K562 (cell line): Measurements from ENCODE around the gene TLCD1. TPM values are rescaled to one million over a fixed set of nuclear protein-coding genes. Genes with fewer than 3 reads are reported as not detected.

Source experiments
- EP300 ChIP-seq: IDR thresholded peaks from 2 replicates; pipeline ENCODE4 v1.6.1; 2012; ENCODE audit warnings: low read length, improper control_type of control experiment
- LCOR ChIP-seq: sonication (generic); formaldehyde crosslinking; IDR thresholded peaks from 2 replicates; pipeline ENCODE4 v1.8.0; 2022; ENCODE audit warnings: mild to moderate bottlenecking, missing genetic modification reagents
- PKNOX1 ChIP-seq: fragments of 450-650 bp; IDR thresholded peaks from 2 replicates; pipeline ENCODE4 v1.6.1; 2016
- THRAP3 ChIP-seq: fragments of 450-650 bp; IDR thresholded peaks from 2 replicates; pipeline ENCODE4 v1.6.1; 2016; ENCODE audit warnings: mild to moderate bottlenecking, inconsistent platforms, borderline replicate concordance
- VEZF1 ChIP-seq: fragments of 200-800 bp; sonication (Bioruptor generic); IDR thresholded peaks from 2 replicates; pipeline ENCODE4 v1.6.1; 2017; ENCODE audit warnings: missing genetic modification characterization, missing compliant biosample characterization
- ZNF165 ChIP-seq: fragments of 250-450 bp; sonication (Bioruptor Pico); IDR thresholded peaks from 2 replicates; pipeline ENCODE4 v1.4.0; 2020; ENCODE audit warnings: borderline replicate concordance
- ZNF175 ChIP-seq: fragments of 200-800 bp; sonication (Bioruptor generic); IDR thresholded peaks from 2 replicates; pipeline ENCODE4 v1.6.1; 2016; ENCODE audit warnings: low read depth, mild to moderate bottlenecking, missing genetic modification characterization, missing compliant biosample characterization
- polyA plus RNA-seq, 8 experiments: library from polyadenylated mRNA; depleted of rRNA in 4 of 8; stranded (reverse) in 5 of 8; unstranded in 3 of 8; fragments of >200 nt; fragmentation: Nextera tagmentation in 2 of 8; fragmentation: Illumina TruSeq in 1 of 8; extraction: Ambion mirVana in 2 of 8; extraction: Trizol in 1 of 8; gene quantifications; 2 replicates each; pipeline versions ENCODE4 v1.2.1 to v1.2.3, GENCODE V29; 2011 to 2014; ENCODE audit warnings: inconsistent platforms in 1 of 8, missing spikeins in 1 of 8
- total RNA-seq, 7 experiments: library from RNA; depleted of rRNA in 6 of 7; stranded (reverse); fragments of >200 nt in 6 of 7; fragmentation: Illumina TruSeq in 2 of 7; extraction: Trizol in 2 of 7; gene quantifications; 2 replicates each; pipeline versions ENCODE4 v1.2.1 to v1.2.3, GENCODE V29; 2011 to 2021; ENCODE audit warnings: low replicate concordance in 1 of 7

TLCD1 gene
- total and polyA plus RNA-seq, 9 of the 15 experiments (the other 6 are each of a cell fraction or from before 2014, with no cell fraction given): 6.8 to 37.7 (median 21.7) TPM

GRCh38 chr17:28710861-28711722 is 14.9 kb downstream of the TLCD1 start (continued):
- TF ChIP-seq ZNF165 (CRISPR knock-in tag): no peak
- TF ChIP-seq ZNF175: 0 out of 2 replicates have a peak, but pooled peaks have one; percentile 73
- no peak for TF ChIP-seq THRAP3
- TF ChIP-seq LCOR (CRISPR knock-in tag): 0 out of 2 replicates have a peak, but pooled peaks have one; percentile 36
- TF ChIP-seq VEZF1 (CRISPR knock-in tag): peak; percentile 35
- TF ChIP-seq EP300: no peak
- 0 out of 2 replicates have a peak, but pooled peaks have one; percentile 15 for TF ChIP-seq PKNOX1
